ENCODE results near the gene HNRNPA1.

HNRNPA1 gene

GRCh38 chr12:54238531-54238930, 42.0 kb upstream of the HNRNPA1 start:
- ATAC-seq: no peak

DNA sequence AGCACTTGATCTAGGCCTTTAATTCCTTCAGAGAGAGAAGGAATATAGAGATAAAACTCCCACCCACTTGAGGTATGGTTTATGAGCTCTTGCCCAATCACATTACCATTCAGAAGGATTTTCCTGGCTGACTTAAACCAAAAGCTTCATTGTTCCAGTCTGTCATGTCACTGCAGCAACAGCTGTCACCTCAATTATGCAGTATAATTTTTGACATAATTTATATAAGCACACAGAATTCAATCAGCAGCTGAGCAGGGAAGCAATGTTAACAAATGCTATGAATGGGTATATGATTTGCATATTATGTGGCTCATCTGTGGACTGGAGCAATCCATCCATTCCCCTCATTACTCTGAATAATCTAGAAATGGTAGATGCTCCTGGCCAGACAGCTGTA, 40.9 kb upstream of the HNRNPA1 start:
- TF ChIP-seq OSR1 (CRISPR knock-in tag; IDR thresholded peaks at IDR 0.05) (no peak), CSDC2 (CRISPR knock-in tag; IDR thresholded peaks at IDR 0.05) (no peak), ISL1 (CRISPR knock-in tag; IDR thresholded peaks at IDR 0.05) (peak; percentile 48; the same call in 1 of the 2 replicates)
- ATAC-seq: no peak

More at GRCh38 chr12:54238531-54238930, 42.0 kb upstream of the HNRNPA1 start:
- no peak for TF ChIP-seq SNAI2 (CRISPR knock-in tag; IDR thresholded peaks at IDR 0.05)
- no peak for TF ChIP-seq CREB5 (CRISPR knock-in tag; IDR thresholded peaks at IDR 0.05; ENCODE audit: low read depth)
- TF ChIP-seq TOX (CRISPR knock-in tag; IDR thresholded peaks at IDR 0.05; ENCODE audit: borderline replicate concordance): no peak
- no peak for TF ChIP-seq ZFP3 (CRISPR knock-in tag; IDR thresholded peaks at IDR 0.05)
- TF ChIP-seq, protein P1, sequence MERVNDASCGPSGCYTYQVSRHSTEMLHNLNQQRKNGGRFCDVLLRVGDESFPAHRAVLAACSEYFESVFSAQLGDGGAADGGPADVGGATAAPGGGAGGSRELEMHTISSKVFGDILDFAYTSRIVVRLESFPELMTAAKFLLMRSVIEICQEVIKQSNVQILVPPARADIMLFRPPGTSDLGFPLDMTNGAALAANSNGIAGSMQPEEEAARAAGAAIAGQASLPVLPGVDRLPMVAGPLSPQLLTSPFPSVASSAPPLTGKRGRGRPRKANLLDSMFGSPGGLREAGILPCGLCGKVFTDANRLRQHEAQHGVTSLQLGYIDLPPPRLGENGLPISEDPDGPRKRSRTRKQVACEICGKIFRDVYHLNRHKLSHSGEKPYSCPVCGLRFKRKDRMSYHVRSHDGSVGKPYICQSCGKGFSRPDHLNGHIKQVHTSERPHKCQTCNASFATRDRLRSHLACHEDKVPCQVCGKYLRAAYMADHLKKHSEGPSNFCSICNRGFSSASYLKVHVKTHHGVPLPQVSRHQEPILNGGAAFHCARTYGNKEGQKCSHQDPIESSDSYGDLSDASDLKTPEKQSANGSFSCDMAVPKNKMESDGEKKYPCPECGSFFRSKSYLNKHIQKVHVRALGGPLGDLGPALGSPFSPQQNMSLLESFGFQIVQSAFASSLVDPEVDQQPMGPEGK (CRISPR knock-in tag; IDR thresholded peaks at IDR 0.05; ENCODE audit: borderline replicate concordance): no peak
- no peak for TF ChIP-seq POU6F1 (CRISPR knock-in tag; IDR thresholded peaks at IDR 0.05; ENCODE audit: borderline replicate concordance, low read depth)
- TF ChIP-seq ISL1 (CRISPR knock-in tag; IDR thresholded peaks at IDR 0.05): no peak
- no peak for TF ChIP-seq RARB (CRISPR knock-in tag; IDR thresholded peaks at IDR 0.05)
- no peak for TF ChIP-seq BACH2 (CRISPR knock-in tag; IDR thresholded peaks at IDR 0.05; ENCODE audit: borderline replicate concordance)
- TF ChIP-seq OSR1 (CRISPR knock-in tag; IDR thresholded peaks at IDR 0.05): no peak
- no peak for TF ChIP-seq CSDC2 (CRISPR knock-in tag; IDR thresholded peaks at IDR 0.05)
- no peak for TF ChIP-seq ESRRG (CRISPR knock-in tag; IDR thresholded peaks at IDR 0.05)
- no peak for TF ChIP-seq ZNF565 (CRISPR knock-in tag; conservative IDR thresholded peaks at IDR 0.05; ENCODE audit: low read depth)
- no peak for TF ChIP-seq ZFP30 (CRISPR knock-in tag; IDR thresholded peaks at IDR 0.05)
- TF ChIP-seq ZNF70 (CRISPR knock-in tag; IDR thresholded peaks at IDR 0.05): no peak
- no peak for TF ChIP-seq PPARA (CRISPR knock-in tag; IDR thresholded peaks at IDR 0.05; ENCODE audit: borderline replicate concordance)

DNA sequence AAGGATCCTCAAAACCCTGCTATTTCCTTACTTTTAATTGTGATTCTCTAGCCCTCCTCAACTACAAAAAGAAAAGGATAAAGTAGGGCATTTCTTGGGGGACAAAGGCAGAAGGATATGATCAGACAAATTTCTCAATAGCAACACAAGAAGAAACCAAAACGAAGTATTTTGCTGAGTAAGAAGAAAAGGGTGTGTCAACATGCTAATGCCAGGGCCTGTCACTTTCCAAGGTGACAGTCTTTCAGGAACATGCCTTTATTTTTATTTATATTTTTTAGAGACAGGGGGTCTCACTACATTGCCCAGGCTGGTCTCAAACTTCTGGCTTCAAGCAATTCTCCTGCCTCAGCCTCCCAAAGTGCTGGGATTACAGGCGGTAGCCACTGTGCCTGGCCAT, 40.4 kb upstream of the HNRNPA1 start:
- no peak for ATAC-seq
- TF ChIP-seq ISL1 (CRISPR knock-in tag; IDR thresholded peaks at IDR 0.05) (no peak), TSHZ2 (CRISPR knock-in tag; IDR thresholded peaks at IDR 0.05) (no peak), ZNF70 (CRISPR knock-in tag; IDR thresholded peaks at IDR 0.05) (no peak), ZNF8 (CRISPR knock-in tag; IDR thresholded peaks at IDR 0.05) (no peak), RARB (CRISPR knock-in tag; IDR thresholded peaks at IDR 0.05) (no peak), ZFP30 (CRISPR knock-in tag; IDR thresholded peaks at IDR 0.05) (no peak), PPARA (CRISPR knock-in tag; IDR thresholded peaks at IDR 0.05; ENCODE audit: borderline replicate concordance) (no peak), OSR1 (CRISPR knock-in tag; IDR thresholded peaks at IDR 0.05) (no peak), ZNF565 (CRISPR knock-in tag; conservative IDR thresholded peaks at IDR 0.05; ENCODE audit: low read depth) (no peak), ZC3H10 (CRISPR knock-in tag; IDR thresholded peaks at IDR 0.05) (no peak), CREB5 (CRISPR knock-in tag; IDR thresholded peaks at IDR 0.05; ENCODE audit: low read depth) (no peak), CSDC2 (CRISPR knock-in tag; IDR thresholded peaks at IDR 0.05) (no peak), TOX (CRISPR knock-in tag; IDR thresholded peaks at IDR 0.05; ENCODE audit: borderline replicate concordance) (no peak), TCF4 (CRISPR knock-in tag; IDR thresholded peaks at IDR 0.05; ENCODE audit: borderline replicate concordance) (no peak), CSRNP3 (CRISPR knock-in tag; IDR thresholded peaks at IDR 0.05) (no peak), ARNTL (CRISPR knock-in tag; IDR thresholded peaks at IDR 0.05; ENCODE audit: borderline replicate concordance, low read depth) (no peak), POU6F1 (CRISPR knock-in tag; IDR thresholded peaks at IDR 0.05; ENCODE audit: borderline replicate concordance, low read depth) (no peak), SNAI2 (CRISPR knock-in tag; IDR thresholded peaks at IDR 0.05) (no peak)
- TF ChIP-seq, protein P1 (CRISPR knock-in tag; IDR thresholded peaks at IDR 0.05; ENCODE audit: borderline replicate concordance): no peak

All from SK-N-SH treated with all-trans-retinoic acid at 6 μM for 48 hours (cell line).